VCaP (cell line): ENCODE measurements around the gene MANSC1.

Experiments
- H3K27ac ChIP-seq: fragments of 450-650 bp; 2 replicates; pipeline ENCODE4 v1.5.1; 2017
- TF ChIP-seq, protein P1 (sequence below): fragments of 450-650 bp; conservative IDR thresholded peaks from 2 replicates; pipeline ENCODE4 v1.5.1; 2017; ENCODE audit warnings: mild to moderate bottlenecking, moderate library complexity

MANSC1 gene

DNA sequence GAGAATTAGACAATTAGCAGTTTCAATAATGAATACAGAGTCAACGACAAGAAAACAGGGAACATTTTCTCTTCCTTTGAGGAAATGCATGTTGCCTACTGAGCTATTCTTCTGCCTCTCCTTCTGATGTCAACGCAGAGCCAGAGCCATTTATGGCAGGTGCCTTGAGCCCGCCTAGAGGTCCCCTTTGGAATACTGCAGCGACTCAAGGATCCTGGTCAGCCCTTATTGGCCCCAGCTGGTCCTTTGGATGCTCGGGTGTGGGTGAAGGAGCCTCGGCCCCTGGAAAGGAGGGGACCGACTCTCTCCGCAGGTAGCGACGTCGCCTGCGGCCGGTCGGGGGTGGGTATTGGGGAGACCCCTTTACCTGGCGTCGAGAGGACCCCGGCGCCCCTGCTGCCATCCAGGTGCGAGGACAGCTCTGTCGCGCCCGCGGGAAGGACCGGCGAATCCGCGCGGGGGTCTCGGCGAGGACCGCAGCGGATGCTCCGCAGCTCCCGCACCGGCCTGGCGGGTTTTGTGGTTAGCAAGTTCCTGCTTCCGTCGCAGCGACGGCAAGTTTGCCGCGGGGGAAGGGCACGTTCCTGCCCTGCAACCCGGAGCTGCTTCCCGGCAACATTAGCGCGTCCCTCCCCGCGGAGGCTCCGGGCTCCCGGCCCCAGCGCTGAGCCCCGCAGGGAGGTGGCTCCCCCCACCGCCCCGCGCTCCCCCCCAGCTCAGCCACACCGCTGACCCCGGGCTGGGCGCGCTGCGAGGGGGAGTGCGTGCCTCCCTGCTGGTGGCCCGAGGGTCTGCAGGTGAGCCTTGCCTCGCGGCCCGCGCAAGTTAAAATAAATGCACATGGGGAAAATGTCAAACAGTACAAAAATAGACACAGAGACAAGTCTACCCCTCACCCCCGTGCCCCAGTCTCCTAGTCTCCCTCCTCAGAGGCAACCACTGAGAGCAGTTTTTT, at the start of gene MANSC1:
MANSC1 (minus strand) TSS at position 532 of the 955 bp plus-strand sequence. CDS start 6,928 bp downstream, outside the sequence.
- H3K27ac ChIP-seq, result peak within 1 kb of the TSS; percentile 97
- TF ChIP-seq, protein P1, sequence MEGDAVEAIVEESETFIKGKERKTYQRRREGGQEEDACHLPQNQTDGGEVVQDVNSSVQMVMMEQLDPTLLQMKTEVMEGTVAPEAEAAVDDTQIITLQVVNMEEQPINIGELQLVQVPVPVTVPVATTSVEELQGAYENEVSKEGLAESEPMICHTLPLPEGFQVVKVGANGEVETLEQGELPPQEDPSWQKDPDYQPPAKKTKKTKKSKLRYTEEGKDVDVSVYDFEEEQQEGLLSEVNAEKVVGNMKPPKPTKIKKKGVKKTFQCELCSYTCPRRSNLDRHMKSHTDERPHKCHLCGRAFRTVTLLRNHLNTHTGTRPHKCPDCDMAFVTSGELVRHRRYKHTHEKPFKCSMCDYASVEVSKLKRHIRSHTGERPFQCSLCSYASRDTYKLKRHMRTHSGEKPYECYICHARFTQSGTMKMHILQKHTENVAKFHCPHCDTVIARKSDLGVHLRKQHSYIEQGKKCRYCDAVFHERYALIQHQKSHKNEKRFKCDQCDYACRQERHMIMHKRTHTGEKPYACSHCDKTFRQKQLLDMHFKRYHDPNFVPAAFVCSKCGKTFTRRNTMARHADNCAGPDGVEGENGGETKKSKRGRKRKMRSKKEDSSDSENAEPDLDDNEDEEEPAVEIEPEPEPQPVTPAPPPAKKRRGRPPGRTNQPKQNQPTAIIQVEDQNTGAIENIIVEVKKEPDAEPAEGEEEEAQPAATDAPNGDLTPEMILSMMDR, result peak; percentile 63

DNA sequence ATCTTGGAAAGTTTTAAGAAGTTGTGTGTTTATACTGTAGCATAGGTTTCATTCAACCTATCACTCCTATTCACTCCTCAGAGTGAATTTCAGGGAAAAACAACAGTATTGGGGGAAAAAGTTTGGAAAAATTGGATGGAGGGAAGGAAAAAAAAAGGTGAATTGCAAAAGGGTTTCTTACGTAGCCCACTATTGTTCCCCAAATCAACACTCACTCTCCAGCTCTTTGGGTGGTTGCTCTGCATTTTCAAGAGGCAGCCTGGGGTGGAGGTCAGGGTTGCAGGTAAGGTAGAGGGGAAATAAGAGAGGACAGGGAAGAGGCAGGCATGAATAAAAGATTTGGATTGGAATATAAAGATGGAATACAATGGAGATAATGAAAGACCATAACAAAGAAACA, 49.1 kb upstream of the MANSC1 start:
- peak overlapping the region; percentile 9; the same call in 1 of the 2 replicates for H3K27ac ChIP-seq
- TF ChIP-seq, protein P1, result no peak

DNA sequence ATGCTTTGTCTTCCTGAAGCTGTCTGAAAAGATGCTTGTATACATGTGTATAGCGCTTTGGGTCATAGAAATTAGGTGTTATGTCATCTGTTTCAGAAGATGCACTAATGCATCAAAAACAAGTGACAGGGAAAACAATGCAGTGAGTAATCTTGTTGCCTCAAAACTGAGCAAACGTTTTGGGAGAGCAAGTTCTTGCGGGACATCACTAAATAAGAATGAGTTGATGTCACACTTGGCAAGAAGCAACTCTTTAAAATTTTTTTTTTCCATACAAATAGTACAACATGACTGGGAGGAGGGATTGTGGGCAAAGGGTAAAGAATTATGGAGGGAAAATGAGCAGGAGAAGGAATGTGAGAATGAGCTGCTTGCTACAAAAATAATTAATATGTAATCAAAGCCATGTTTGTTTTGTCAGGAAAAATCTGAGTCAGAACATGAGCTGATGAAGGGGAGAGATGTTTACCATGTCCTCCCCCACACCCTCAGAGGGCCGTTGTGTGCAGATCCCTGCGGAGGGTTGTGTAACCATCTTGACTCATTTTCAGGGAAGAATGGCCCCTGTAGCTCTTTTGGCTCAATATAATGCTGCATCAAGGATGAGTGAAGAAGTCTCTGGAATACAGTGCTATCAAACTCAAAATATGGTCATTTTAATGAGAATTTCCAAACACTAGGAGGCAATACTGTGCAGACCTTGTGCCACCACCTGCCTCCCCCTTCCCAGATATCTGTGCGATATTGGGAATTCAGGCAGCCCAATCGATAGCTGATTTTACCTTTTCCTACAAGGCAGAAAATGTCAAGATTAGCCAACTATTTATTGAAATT, 48.2 kb upstream of the MANSC1 start:
- H3K27ac ChIP-seq, result no peak overlapping the region
- TF ChIP-seq, protein P1, result no peak

- H3K27ac ChIP-seq, result no peak overlapping the region
- TF ChIP-seq, protein P1, result no peak
Observed at GRCh38 chr12:12397184-12397583, 47.1 kb upstream of the MANSC1 start.

DNA sequence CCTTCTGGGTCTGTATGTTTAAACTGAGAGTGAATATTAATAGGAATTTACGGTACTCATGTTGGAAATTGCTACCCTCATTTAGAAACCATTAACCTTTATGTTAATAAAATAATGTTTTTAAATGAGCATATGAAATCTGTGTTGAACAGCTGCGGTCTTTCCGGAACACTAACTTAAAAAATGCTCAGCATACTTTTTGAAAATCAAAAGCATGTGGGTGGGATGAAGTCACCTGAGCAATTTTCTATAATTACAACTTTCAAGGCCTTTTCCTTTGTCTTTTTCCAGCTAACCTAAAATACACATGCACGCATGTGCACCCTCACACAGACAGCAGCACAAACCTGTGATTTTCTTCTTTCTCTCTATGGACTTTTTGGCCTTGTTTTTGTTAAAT, 46.7 kb upstream of the MANSC1 start:
- TF ChIP-seq, protein P1, result no peak
- H3K27ac ChIP-seq, result no peak overlapping the region

DNA sequence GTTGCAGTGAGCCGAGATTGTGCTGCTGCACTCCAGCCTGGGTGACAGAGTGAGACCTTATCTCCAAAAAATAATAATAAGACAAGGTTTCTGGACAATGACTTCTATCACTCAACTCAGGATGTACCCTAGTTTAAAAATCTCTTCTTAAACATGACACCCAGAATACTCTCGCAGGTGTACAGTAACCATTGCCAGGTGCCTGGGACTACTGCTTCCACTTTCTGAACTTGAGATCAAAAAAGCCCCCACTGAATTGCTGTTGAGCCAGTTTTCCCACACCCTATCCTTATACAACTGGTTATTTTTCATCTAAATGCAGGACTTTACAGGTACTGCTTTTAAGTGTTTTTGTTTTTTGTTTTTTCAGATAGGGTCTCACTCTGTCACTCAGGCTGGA, 43.1 kb upstream of the MANSC1 start:
- TF ChIP-seq, protein P1, result no peak
- no peak overlapping the region for H3K27ac ChIP-seq

DNA sequence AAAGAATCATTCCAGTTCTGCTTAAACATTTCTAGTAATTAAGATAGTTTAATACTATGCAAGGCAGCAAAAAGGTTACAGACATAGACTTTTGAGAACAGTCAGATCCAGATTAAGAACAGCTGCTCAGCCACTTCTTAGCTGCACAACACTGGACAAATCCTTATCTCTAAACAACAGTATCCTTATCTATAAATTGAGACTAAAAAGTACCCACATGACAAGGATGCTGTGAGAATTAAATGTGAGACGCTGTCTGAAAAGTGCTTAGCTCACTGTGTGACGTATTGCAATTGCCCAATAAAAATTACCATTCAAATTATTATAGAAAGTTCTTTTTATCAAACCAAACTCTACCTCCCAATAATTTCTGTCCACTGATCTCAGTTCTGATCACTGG, 42.4 kb upstream of the MANSC1 start:
- TF ChIP-seq, protein P1, result no peak
- no peak overlapping the region for H3K27ac ChIP-seq
